Bone marrow (tissue), 2 donors: ENCODE results near the gene KIF6.

Experiments
- DNase-seq, 2 donors: peaks; one replicate each; lab custom pipeline; 2025; lab: John Stamatoyannopoulos, UW

KIF6 gene

DNA sequence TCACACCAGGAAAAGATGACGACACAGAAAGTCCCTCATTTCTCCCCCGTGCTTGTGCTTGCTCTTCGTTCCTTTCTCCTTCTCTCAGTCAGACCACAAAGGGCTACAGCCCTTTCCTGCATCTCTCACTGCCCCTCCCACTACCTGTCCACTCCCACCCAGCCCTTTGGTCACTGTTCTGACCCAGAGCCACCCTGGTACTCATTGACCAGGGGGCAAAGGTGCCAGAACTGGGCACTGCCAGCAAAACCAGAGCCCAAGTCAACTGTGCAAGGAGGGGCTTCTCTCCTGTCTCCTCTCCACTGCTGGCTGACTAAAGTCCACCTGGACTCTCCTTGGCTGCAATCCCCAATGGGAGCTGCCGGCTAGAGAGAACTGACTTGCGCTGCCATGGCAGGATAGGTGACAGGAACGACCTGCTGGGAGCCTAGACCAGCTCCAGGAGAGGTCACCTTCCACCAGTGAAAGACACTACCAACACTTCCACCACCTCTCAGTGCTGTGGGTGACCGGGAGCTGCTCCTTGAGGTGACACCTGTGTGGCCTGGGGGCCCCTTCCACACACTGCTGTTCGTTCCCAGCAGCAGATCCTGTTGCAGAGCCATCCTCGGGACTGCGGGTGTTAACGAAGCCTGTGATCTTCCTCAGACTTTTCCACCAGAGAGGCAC lies 443.8 kb downstream of the KIF6 start:
- DNase-seq: no peak

DNA sequence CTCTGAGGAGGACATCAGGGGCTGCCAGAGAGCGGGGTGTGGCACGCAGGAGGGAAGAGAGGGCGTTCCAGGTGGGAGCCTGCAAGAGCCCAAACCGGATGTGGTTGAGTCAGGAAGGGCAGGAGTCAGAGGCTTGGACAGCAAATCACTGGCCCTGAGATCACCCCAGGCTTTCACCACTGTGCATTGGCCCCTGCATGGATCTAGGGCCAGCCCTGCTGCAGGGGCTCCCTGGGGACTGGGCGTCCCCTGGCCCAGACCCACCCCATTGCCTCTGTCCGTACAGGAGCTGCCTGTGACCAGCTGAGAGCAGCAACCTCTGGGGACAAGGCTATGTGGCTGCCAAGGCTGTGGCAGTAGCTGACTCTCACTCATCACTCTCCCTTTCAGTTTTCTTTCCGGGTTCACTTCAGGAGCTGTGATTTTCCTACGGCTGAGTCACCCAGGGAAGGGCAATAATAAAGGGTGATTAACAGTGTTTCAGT lies 444.9 kb downstream of the KIF6 start:
- no peak for DNase-seq
